Endothelial cell of umbilical vein (primary cell): ENCODE data around the gene JAZF1. TPM values are rescaled to one million over a fixed set of nuclear protein-coding genes. Genes with fewer than 3 reads are reported as not detected.

Source experiments
- BruUV-seq: library from RNA; stranded (reverse); fragments of 400-500 nt; replicated peaks from 2 replicates; lab custom pipeline; 2021; lab: Mats Ljungman, UMichigan
- CTCF ChIA-PET: fragments of 300-600, 350-600 bp; sonication (Branson Sonifier 250); formaldehyde crosslinking; loops from one replicate; lab custom pipeline; 2021; ENCODE audit warnings: antibody characterized with exemption, inconsistent platforms; lab: Charles Lee
- POLR2A ChIA-PET: fragments of 300-600, 350-600 bp; sonication (Branson Sonifier 250); formaldehyde crosslinking; loops from one replicate; lab custom pipeline; 2021; ENCODE audit warnings: antibody characterized with exemption, inconsistent platforms; lab: Charles Lee
- DNase-seq: peaks from one replicate; pipeline ENCODE4 v3.0.0-alpha.2; 2011; ENCODE audit warnings: low read depth, low spot score
- FAIRE-seq: peaks from 2 replicates; lab custom pipeline; 2011; peaks lifted over from hg19 to GRCh38; lab: Jason Lieb, UNC
- H2AFZ ChIP-seq: 2 replicates; pipeline ENCODE4 v1.6.0; 2012; ENCODE audit warnings: low read depth, low read length, control low read depth, inconsistent platforms
- H3K27ac ChIP-seq: 2 replicates; pipeline ENCODE4 v1.5.1; 2011; ENCODE audit warnings: low read depth, mild to moderate bottlenecking, control low read depth, low read length, moderate library complexity; ENCODE audit not compliant: insufficient read depth
- H3K27me3 ChIP-seq, 2 experiments: 2 replicates each; pipeline versions ENCODE4 v1.6.0 to v1.6.1; 2011; ENCODE audit warnings: low read length in 2 of 2, mixed read lengths in 1 of 2; ENCODE audit not compliant: control insufficient read depth in 2 of 2, insufficient read depth in 2 of 2
- H3K36me3 ChIP-seq, 2 experiments: 2 replicates in 1 of 2; 3 replicates in 1 of 2; pipeline ENCODE4 v1.5.1; 2011; ENCODE audit warnings: low read length in 2 of 2, mild to moderate bottlenecking in 1 of 2, moderate library complexity in 1 of 2; ENCODE audit not compliant: control insufficient read depth in 2 of 2, insufficient read depth in 2 of 2; ENCODE audit errors: extremely low read depth in 1 of 2
- H3K4me1 ChIP-seq: 3 replicates; pipeline ENCODE4 v1.5.1; 2011; ENCODE audit warnings: mild to moderate bottlenecking, low read length; ENCODE audit not compliant: control insufficient read depth, insufficient read depth; ENCODE audit errors: extremely low read depth
- H3K4me2 ChIP-seq: 2 replicates; pipeline ENCODE4 v1.6.1; 2011; ENCODE audit warnings: low read length, control low read depth, mixed read lengths; ENCODE audit not compliant: insufficient read depth
- H3K4me3 ChIP-seq, 3 experiments: fragments of 200-600 bp in 1 of 3; sonication (generic), shearing (Covaris generic) in 1 of 3; replicated peaks in 1 of 3; 2 replicates each; pipeline ENCODE4 v1.5.1; 2011 to 2016; ENCODE audit warnings: control low read depth in 3 of 3, low read length in 3 of 3, mild to moderate bottlenecking in 2 of 3, inconsistent platforms in 1 of 3, low read depth in 1 of 3, moderate library complexity in 1 of 3; ENCODE audit not compliant: insufficient read depth in 1 of 3
- H3K79me2 ChIP-seq: 2 replicates; pipeline ENCODE4 v1.6.0; 2012; ENCODE audit warnings: low read length, inconsistent platforms; ENCODE audit not compliant: control insufficient read depth, insufficient read depth
- H3K9ac ChIP-seq: replicated peaks from 2 replicates; pipeline ENCODE3; 2011; ENCODE audit warnings: low read length, control low read depth; ENCODE audit not compliant: insufficient read depth; ENCODE audit errors: extremely low read depth
- H3K9me1 ChIP-seq: replicated peaks from 3 replicates; pipeline ENCODE4 v1.6.0; 2011; ENCODE audit warnings: mild to moderate bottlenecking, low read length; ENCODE audit not compliant: control insufficient read depth, insufficient read depth; ENCODE audit errors: extremely low read depth
- H3K9me3 ChIP-seq: replicated peaks from 2 replicates; pipeline ENCODE4 v1.5.1; 2012; ENCODE audit warnings: low read length, inconsistent platforms; ENCODE audit not compliant: control insufficient read depth, insufficient read depth
- H4K20me1 ChIP-seq: replicated peaks from 2 replicates; pipeline ENCODE3; 2011; ENCODE audit warnings: mild to moderate bottlenecking, low read length; ENCODE audit not compliant: control insufficient read depth, insufficient read depth; ENCODE audit errors: extremely low read depth
- CTCF ChIP-seq, 2 donors: IDR thresholded peaks; 1 replicate in 1 of 2; 2 replicates in 1 of 2; pipeline ENCODE4 v1.5.1; 2011; ENCODE audit warnings: low read length in 2 of 2, mild to moderate bottlenecking in 2 of 2, moderate library complexity in 2 of 2, control low read depth in 1 of 2, inconsistent platforms in 1 of 2, low read depth in 1 of 2; ENCODE audit not compliant: insufficient read depth in 1 of 2; ENCODE audit errors: extremely low read depth in 1 of 2
- EZH2 ChIP-seq: IDR thresholded peaks from 2 replicates; pipeline ENCODE4 v1.6.1; 2012; ENCODE audit warnings: borderline replicate concordance, low read depth, mild to moderate bottlenecking, moderate library complexity, low read length, inconsistent platforms; ENCODE audit not compliant: severe bottlenecking
- FOS ChIP-seq: IDR thresholded peaks from 2 replicates; pipeline ENCODE4 v1.6.1; 2011; ENCODE audit warnings: mild to moderate bottlenecking, low read length, moderate library complexity, borderline replicate concordance; ENCODE audit not compliant: insufficient read depth
- GATA2 ChIP-seq: IDR thresholded peaks from 2 replicates; pipeline ENCODE4 v1.7.0; 2011; ENCODE audit warnings: low read depth, mild to moderate bottlenecking, moderate library complexity, mixed read lengths, low read length; ENCODE audit not compliant: insufficient read length, insufficient read depth
- JUN ChIP-seq: IDR thresholded peaks from 2 replicates; pipeline ENCODE4 v1.6.1; 2011; ENCODE audit warnings: borderline replicate concordance, low read depth; ENCODE audit not compliant: insufficient read length, insufficient read depth
- MAX ChIP-seq: IDR thresholded peaks from 2 replicates; pipeline ENCODE4 v1.6.1; 2011; ENCODE audit not compliant: insufficient read depth, insufficient read length
- MYC ChIP-seq: IDR thresholded peaks from one replicate; pipeline ENCODE4 v1.6.1; 2011; ENCODE audit warnings: mild to moderate bottlenecking, low read depth, low read length
- POLR2A ChIP-seq: IDR thresholded peaks from 2 replicates; pipeline ENCODE4 v1.6.1; 2012; ENCODE audit warnings: low read depth, mild to moderate bottlenecking, control low read depth, low read length
- POLR2AphosphoS5 ChIP-seq: IDR thresholded peaks from 2 replicates; pipeline ENCODE4 v1.6.1; 2012; ENCODE audit warnings: low read depth, mild to moderate bottlenecking, control low read depth, low read length, moderate library complexity; ENCODE audit not compliant: insufficient read depth
- dilution Hi-C: fragments of 300-500 bp; cut with MboI; formaldehyde crosslinking; loops from one replicate; pipeline ENCODE4 v1.15.0; 2019; ENCODE audit warnings: low sequenced_read_pairs; ENCODE audit not compliant: extremely low pct_ligation_motif_present
- intact Hi-C: fragments of 100-400 bp; cut with micrococcal nuclease; formaldehyde crosslinking; loops from one replicate; pipeline ENCODE4 v1.10.0; 2022
- polyA plus RNA-seq, 4 experiments: library from polyadenylated mRNA; depleted of rRNA in 3 of 4; stranded (reverse) in 3 of 4; unstranded in 1 of 4; fragments of >200 nt; gene quantifications; 2 replicates each; pipeline versions ENCODE4 v1.2.1 to v1.2.3, GENCODE V29; 2011 to 2012; ENCODE audit warnings: missing spikeins in 1 of 4
- total RNA-seq: library from RNA; stranded (reverse); gene quantifications from 2 replicates; pipeline ENCODE4 v1.2.3, GENCODE V29; 2021

Gene JAZF1
- total and polyA plus RNA-seq, 2 donors (not counting 3 experiments of a cell fraction or from before 2014, with no cell fraction given): 2.5 to 16.9 TPM

GRCh38 chr7:28165961-28166955 is 14.3 kb downstream of the JAZF1 start:
- Histone ChIP-seq H3K4me3 (no peak overlapping the region), H3K27ac (no peak overlapping the region), H3K4me1 (no peaks in the 10 kb centered on the region), H3K9me3 (no peaks in the 10 kb centered on the region), H3K36me3 (no peaks in the 10 kb centered on the region), H3K27me3 (no peaks in the 10 kb centered on the region), H3K9me1 (no peaks in the 10 kb centered on the region), H3K79me2 (peaks cover 5% of the 10 kb centered on the region), H3K4me2 (no peak overlapping the region), H4K20me1 (no peaks in the 10 kb centered on the region), H2AFZ (no peak overlapping the region), H3K9ac (no peak overlapping the region)
- TF ChIP-seq POLR2AphosphoS5 (no peak), CTCF (IDR thresholded peaks at IDR 0.05; ENCODE audit: extremely low read depth in 1 of 2, insufficient read depth in 1 of 2, low read depth in 1 of 2, low read length in 2 of 2) (no peak), MYC (no peak), JUN (no peak), GATA2 (no peak), FOS (no peak), EZH2 (no peak), POLR2A (no peak), MAX (no peak)
- intact Hi-C loops: no loop called here
- ChIA-PET POLR2A (no interaction called here), CTCF (no interaction called here)
- no TSS peak for BruUV-seq
- DNase-seq (no peak), FAIRE-seq (no peak)
- dilution Hi-C loops: no loop called here
